ENCODE measurements around the gene TMED5.
"Not testable (repeated sequence)": the region's sequence is repeated elsewhere in the genome, so short reads cannot be mapped to it uniquely, and the experiment has no call there.

DNA sequence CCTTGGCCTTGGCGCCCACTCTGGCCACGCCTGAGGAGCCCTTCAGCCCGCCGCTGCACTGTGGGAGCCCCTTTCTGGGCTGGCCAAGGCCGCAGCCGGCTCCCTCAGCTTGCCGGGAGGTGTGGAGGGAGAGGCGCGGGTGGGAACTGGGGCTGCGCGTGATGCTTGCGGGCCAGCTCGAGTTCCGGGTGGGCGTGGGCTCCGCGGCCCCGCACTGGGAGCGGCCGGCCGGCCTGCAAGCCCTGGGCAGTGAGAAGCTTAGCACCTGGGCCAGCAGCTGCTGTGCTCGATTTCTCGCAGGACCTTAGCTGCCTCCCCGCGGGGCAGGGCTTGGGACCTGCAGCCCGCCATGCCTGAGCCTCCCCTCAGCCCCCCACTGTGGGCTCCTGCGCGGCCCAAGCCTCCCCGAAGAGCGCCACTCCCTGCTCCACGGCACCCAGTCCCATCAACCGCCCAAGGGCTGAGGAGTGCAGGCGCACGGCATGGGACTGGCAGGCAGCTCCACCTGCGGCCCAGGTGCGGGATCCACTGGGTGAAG lies 10.0 kb downstream of the TMED5 start:
- not testable (repeated sequence) for TF ChIP-seq POLR2A, CTCF (IDR thresholded peaks at IDR 0.05)
